PC-3 (cell line): Measurements from ENCODE around the gene AMH.

Experiments
- EZH2 ChIP-seq: fragments of 300-600 bp; sonication (generic); IDR thresholded peaks from one replicate; pipeline ENCODE4 v1.6.1; 2017; ENCODE audit warnings: antibody characterized with exemption, mild to moderate bottlenecking, low read length; ENCODE audit not compliant: unreplicated experiment
- EZH2phosphoT487 ChIP-seq: fragments of 300-600 bp; sonication (generic); IDR thresholded peaks from 2 replicates; pipeline ENCODE4 v1.6.1; 2018; ENCODE audit warnings: mild to moderate bottlenecking, antibody characterized with exemption, low read length, borderline replicate concordance
- TF ChIP-seq, protein P1 (sequence below): fragments of 300-600 bp; sonication (generic); conservative IDR thresholded peaks from 2 replicates; pipeline ENCODE4 v1.5.1; 2017; ENCODE audit warnings: antibody characterized with exemption, low read depth, mild to moderate bottlenecking, low read length

DNA sequence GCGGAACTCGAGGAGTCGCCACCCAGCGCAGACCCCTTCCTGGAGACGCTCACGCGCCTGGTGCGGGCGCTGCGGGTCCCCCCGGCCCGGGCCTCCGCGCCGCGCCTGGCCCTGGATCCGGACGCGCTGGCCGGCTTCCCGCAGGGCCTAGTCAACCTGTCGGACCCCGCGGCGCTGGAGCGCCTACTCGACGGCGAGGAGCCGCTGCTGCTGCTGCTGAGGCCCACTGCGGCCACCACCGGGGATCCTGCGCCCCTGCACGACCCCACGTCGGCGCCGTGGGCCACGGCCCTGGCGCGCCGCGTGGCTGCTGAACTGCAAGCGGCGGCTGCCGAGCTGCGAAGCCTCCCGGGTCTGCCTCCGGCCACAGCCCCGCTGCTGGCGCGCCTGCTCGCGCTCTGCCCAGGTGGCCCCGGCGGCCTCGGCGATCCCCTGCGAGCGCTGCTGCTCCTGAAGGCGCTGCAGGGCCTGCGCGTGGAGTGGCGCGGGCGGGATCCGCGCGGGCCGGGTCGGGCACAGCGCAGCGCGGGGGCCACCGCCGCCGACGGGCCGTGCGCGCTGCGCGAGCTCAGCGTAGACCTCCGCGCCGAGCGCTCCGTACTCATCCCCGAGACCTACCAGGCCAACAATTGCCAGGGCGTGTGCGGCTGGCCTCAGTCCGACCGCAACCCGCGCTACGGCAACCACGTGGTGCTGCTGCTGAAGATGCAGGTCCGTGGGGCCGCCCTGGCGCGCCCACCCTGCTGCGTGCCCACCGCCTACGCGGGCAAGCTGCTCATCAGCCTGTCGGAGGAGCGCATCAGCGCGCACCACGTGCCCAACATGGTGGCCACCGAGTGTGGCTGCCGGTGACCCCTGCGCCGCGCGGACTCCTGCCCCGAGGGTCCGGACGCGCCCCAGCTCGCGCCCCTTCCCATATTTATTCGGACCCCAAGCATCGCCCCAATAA is 2.3 kb downstream of the AMH start:
- TF ChIP-seq EZH2 = no peak
- TF ChIP-seq, protein P1, sequence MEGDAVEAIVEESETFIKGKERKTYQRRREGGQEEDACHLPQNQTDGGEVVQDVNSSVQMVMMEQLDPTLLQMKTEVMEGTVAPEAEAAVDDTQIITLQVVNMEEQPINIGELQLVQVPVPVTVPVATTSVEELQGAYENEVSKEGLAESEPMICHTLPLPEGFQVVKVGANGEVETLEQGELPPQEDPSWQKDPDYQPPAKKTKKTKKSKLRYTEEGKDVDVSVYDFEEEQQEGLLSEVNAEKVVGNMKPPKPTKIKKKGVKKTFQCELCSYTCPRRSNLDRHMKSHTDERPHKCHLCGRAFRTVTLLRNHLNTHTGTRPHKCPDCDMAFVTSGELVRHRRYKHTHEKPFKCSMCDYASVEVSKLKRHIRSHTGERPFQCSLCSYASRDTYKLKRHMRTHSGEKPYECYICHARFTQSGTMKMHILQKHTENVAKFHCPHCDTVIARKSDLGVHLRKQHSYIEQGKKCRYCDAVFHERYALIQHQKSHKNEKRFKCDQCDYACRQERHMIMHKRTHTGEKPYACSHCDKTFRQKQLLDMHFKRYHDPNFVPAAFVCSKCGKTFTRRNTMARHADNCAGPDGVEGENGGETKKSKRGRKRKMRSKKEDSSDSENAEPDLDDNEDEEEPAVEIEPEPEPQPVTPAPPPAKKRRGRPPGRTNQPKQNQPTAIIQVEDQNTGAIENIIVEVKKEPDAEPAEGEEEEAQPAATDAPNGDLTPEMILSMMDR = no peak
- TF ChIP-seq EZH2phosphoT487 = no peak
